Endothelial cell of umbilical vein (primary cell): ENCODE results near the gene ABLIM1.

Experiments used
- CTCF ChIP-seq, 2 donors: IDR thresholded peaks; 1 replicate in 1 of 2; 2 replicates in 1 of 2; pipeline ENCODE4 v1.5.1; 2011; ENCODE audit warnings: low read length in 2 of 2, mild to moderate bottlenecking in 2 of 2, moderate library complexity in 2 of 2, control low read depth in 1 of 2, inconsistent platforms in 1 of 2, low read depth in 1 of 2; ENCODE audit not compliant: insufficient read depth in 1 of 2; ENCODE audit errors: extremely low read depth in 1 of 2
- EZH2 ChIP-seq: IDR thresholded peaks from 2 replicates; pipeline ENCODE4 v1.6.1; 2012; ENCODE audit warnings: borderline replicate concordance, low read depth, mild to moderate bottlenecking, moderate library complexity, low read length, inconsistent platforms; ENCODE audit not compliant: severe bottlenecking
- JUN ChIP-seq: IDR thresholded peaks from 2 replicates; pipeline ENCODE4 v1.6.1; 2011; ENCODE audit warnings: borderline replicate concordance, low read depth; ENCODE audit not compliant: insufficient read length, insufficient read depth
- MAX ChIP-seq: IDR thresholded peaks from 2 replicates; pipeline ENCODE4 v1.6.1; 2011; ENCODE audit not compliant: insufficient read depth, insufficient read length
- MYC ChIP-seq: IDR thresholded peaks from one replicate; pipeline ENCODE4 v1.6.1; 2011; ENCODE audit warnings: mild to moderate bottlenecking, low read depth, low read length
- POLR2A ChIP-seq: IDR thresholded peaks from 2 replicates; pipeline ENCODE4 v1.6.1; 2012; ENCODE audit warnings: low read depth, mild to moderate bottlenecking, control low read depth, low read length
- POLR2AphosphoS5 ChIP-seq: IDR thresholded peaks from 2 replicates; pipeline ENCODE4 v1.6.1; 2012; ENCODE audit warnings: low read depth, mild to moderate bottlenecking, control low read depth, low read length, moderate library complexity; ENCODE audit not compliant: insufficient read depth

- TF ChIP-seq CTCF (IDR thresholded peaks at IDR 0.05; ENCODE audit: extremely low read depth in 1 of 2, insufficient read depth in 1 of 2, low read depth in 1 of 2, low read length in 2 of 2) (no peak), POLR2AphosphoS5 (no peak), MYC (no peak), POLR2A (no peak), MAX (no peak), EZH2 (no peak), JUN (no peak)
Measured at GRCh38 chr10:114607358-114607998, 50.6 kb downstream of the ABLIM1 start.
